HepG2 (cell line): ENCODE data around the gene NELFB. TPM values are rescaled to one million over a fixed set of nuclear protein-coding genes. Genes with fewer than 3 reads are reported as not detected.

ENCODE experiments used
- GATAD2A ChIP-seq: IDR thresholded peaks from 2 replicates; pipeline ENCODE4 v1.6.1; 2016
- GMEB2 ChIP-seq: IDR thresholded peaks from 2 replicates; pipeline ENCODE4 v1.6.1; 2016; ENCODE audit warnings: missing biosample characterization, missing genetic modification reagents, low read depth
- GPN1 ChIP-seq: sonication (generic); formaldehyde crosslinking; IDR thresholded peaks from 2 replicates; pipeline ENCODE4 v1.5.1; 2020; ENCODE audit warnings: missing genetic modification reagents, borderline replicate concordance
- GZF1 ChIP-seq: sonication (generic); formaldehyde crosslinking; IDR thresholded peaks from 2 replicates; pipeline ENCODE4 v1.5.1; 2020; ENCODE audit warnings: mild to moderate bottlenecking, missing genetic modification reagents
- HCFC1 ChIP-seq: fragments of 150-350 bp; IDR thresholded peaks from 2 replicates; pipeline ENCODE4 v1.6.1; 2014; ENCODE audit warnings: low read depth, low read length
- HINFP ChIP-seq: sonication (generic); formaldehyde crosslinking; IDR thresholded peaks from 2 replicates; pipeline ENCODE4 v1.4.0; 2020; ENCODE audit warnings: low read depth, mild to moderate bottlenecking, missing genetic modification reagents
- HOXA5 ChIP-seq: sonication (generic); formaldehyde crosslinking; IDR thresholded peaks from 2 replicates; pipeline ENCODE4 v1.4.0; 2020; ENCODE audit warnings: missing genetic modification reagents
- KDM6A ChIP-seq: IDR thresholded peaks from 2 replicates; pipeline ENCODE4 v1.6.1; 2016; ENCODE audit warnings: low read depth
- KLF12 ChIP-seq: sonication (generic); formaldehyde crosslinking; IDR thresholded peaks from 2 replicates; pipeline ENCODE4 v1.4.0; 2020; ENCODE audit warnings: missing genetic modification reagents, borderline replicate concordance
- KLF9 ChIP-seq: IDR thresholded peaks from 2 replicates; pipeline ENCODE4 v1.6.1; 2016; ENCODE audit warnings: low read depth
- MAF1 ChIP-seq: sonication (generic); formaldehyde crosslinking; IDR thresholded peaks from 2 replicates; pipeline ENCODE4 v1.5.0; 2020; ENCODE audit warnings: missing genetic modification reagents, borderline replicate concordance
- MIER2 ChIP-seq: IDR thresholded peaks from 2 replicates; pipeline ENCODE4 v1.6.1; 2016; ENCODE audit warnings: missing biosample characterization, missing genetic modification reagents
- MXD4 ChIP-seq: IDR thresholded peaks from 2 replicates; pipeline ENCODE4 v1.6.1; 2016; ENCODE audit warnings: mild to moderate bottlenecking, missing biosample characterization, missing genetic modification reagents
- NFE2L1 ChIP-seq: sonication (generic); formaldehyde crosslinking; IDR thresholded peaks from 2 replicates; pipeline ENCODE4 v1.4.0; 2020; ENCODE audit warnings: missing genetic modification reagents, mild to moderate bottlenecking, borderline replicate concordance
- RELA ChIP-seq: sonication (generic); formaldehyde crosslinking; IDR thresholded peaks from 2 replicates; pipeline ENCODE4 v1.4.0; 2020; ENCODE audit warnings: missing genetic modification reagents
- SMAD1 ChIP-seq: sonication (generic); formaldehyde crosslinking; IDR thresholded peaks from 2 replicates; pipeline ENCODE4 v1.4.0; 2020; ENCODE audit warnings: missing genetic modification reagents, low read depth, mild to moderate bottlenecking, borderline replicate concordance
- SMAD9 ChIP-seq: sonication (generic); formaldehyde crosslinking; IDR thresholded peaks from 2 replicates; pipeline ENCODE4 v1.5.1; 2020; ENCODE audit warnings: mild to moderate bottlenecking, missing genetic modification reagents
- ZBTB8A ChIP-seq: sonication (generic); formaldehyde crosslinking; IDR thresholded peaks from 2 replicates; pipeline ENCODE4 v1.4.0; 2020; ENCODE audit warnings: mild to moderate bottlenecking, low read depth, missing genetic modification reagents, borderline replicate concordance
- ZNF496 ChIP-seq: sonication (generic); formaldehyde crosslinking; IDR thresholded peaks from 2 replicates; pipeline ENCODE4 v1.8.1; 2023; ENCODE audit warnings: mild to moderate bottlenecking, moderate library complexity, missing genetic modification reagents; ENCODE audit not compliant: insufficient replicate concordance
- ZNF512 ChIP-seq: sonication (generic); formaldehyde crosslinking; IDR thresholded peaks from 2 replicates; pipeline ENCODE4 v1.4.0; 2020; ENCODE audit warnings: mild to moderate bottlenecking, missing genetic modification reagents
- ZNF550 ChIP-seq: sonication (generic); formaldehyde crosslinking; IDR thresholded peaks from 2 replicates; pipeline ENCODE4 v1.4.0; 2020; ENCODE audit warnings: mild to moderate bottlenecking, missing genetic modification reagents, borderline replicate concordance
- ZNF556 ChIP-seq: sonication (generic); formaldehyde crosslinking; IDR thresholded peaks from 2 replicates; pipeline ENCODE4 v1.4.0; 2020; ENCODE audit warnings: mild to moderate bottlenecking, missing genetic modification reagents, borderline replicate concordance
- ZNF614 ChIP-seq: IDR thresholded peaks from 2 replicates; pipeline ENCODE4 v1.6.1; 2018; ENCODE audit warnings: missing biosample characterization, missing genetic modification reagents, inconsistent platforms, borderline replicate concordance
- ZNF644 ChIP-seq: IDR thresholded peaks from 2 replicates; pipeline ENCODE4 v1.6.1; 2016; ENCODE audit warnings: low read depth
- ZNF720 ChIP-seq: sonication (generic); formaldehyde crosslinking; IDR thresholded peaks from 2 replicates; pipeline ENCODE4 v1.4.0; 2020; ENCODE audit warnings: missing genetic modification reagents
- polyA plus RNA-seq, 8 experiments: library from polyadenylated mRNA; depleted of rRNA in 3 of 8; stranded (reverse) in 7 of 8; unstranded in 1 of 8; fragments of >200 nt; fragmentation: Illumina TruSeq in 4 of 8; extraction: Trizol in 4 of 8; gene quantifications; 2 replicates each; pipeline versions ENCODE4 v1.2.1 to v1.2.3, GENCODE V29; 2011 to 2016; ENCODE audit warnings: low read depth in 4 of 8, missing spikeins in 1 of 8, mixed read lengths in 1 of 8; ENCODE audit not compliant: insufficient read depth in 1 of 8
- total RNA-seq, 5 experiments: library from RNA; depleted of rRNA; stranded (reverse); fragments of >200 nt; fragmentation: Illumina TruSeq; extraction: Trizol; gene quantifications; 2 replicates each; pipeline ENCODE4 v1.2.3, GENCODE V29; 2016; ENCODE audit warnings: low read depth in 1 of 5
- TF ChIP-seq, protein P1 (sequence below): IDR thresholded peaks from 2 replicates; pipeline ENCODE4 v1.6.1; 2018; ENCODE audit warnings: missing genetic modification reagents

Gene NELFB
- total and polyA plus RNA-seq, 2 of the 13 experiments (the other 11 are each of a cell fraction or from before 2014, with no cell fraction given), result 26.5 to 45.8 TPM

- TF ChIP-seq GMEB2 (CRISPR knock-in tag), result no peak
- no peak for TF ChIP-seq RELA
- no peak for TF ChIP-seq KLF9 (CRISPR knock-in tag)
- TF ChIP-seq ZNF720 (CRISPR knock-in tag), result no peak
- TF ChIP-seq GPN1 (CRISPR knock-in tag), result no peak; the same call in 1 of the 2 replicates
- peak; percentile 79 for TF ChIP-seq HCFC1
- 0 out of 2 replicates have a peak, but pooled peaks have one; percentile 13 for TF ChIP-seq GATAD2A
- no peak for TF ChIP-seq GZF1 (CRISPR knock-in tag)
- TF ChIP-seq ZNF644 (CRISPR knock-in tag), result no peak
- no peak for TF ChIP-seq NFE2L1 (CRISPR knock-in tag)
- TF ChIP-seq HOXA5 (CRISPR knock-in tag), result peak; percentile 52; the same call in 1 of the 2 replicates
- TF ChIP-seq ZNF512 (CRISPR knock-in tag), result no peak
- TF ChIP-seq MXD4, result no peak
- TF ChIP-seq ZNF496 (CRISPR knock-in tag), result no peak
- TF ChIP-seq ZNF556 (CRISPR knock-in tag), result no peak
- TF ChIP-seq HINFP (CRISPR knock-in tag), result no peak; the same call in 1 of the 2 replicates
- TF ChIP-seq KDM6A (CRISPR knock-in tag), result 0 out of 2 replicates have a peak, but pooled peaks have one; percentile 21
- TF ChIP-seq MIER2 (CRISPR knock-in tag), result no peak
- TF ChIP-seq ZBTB8A (CRISPR knock-in tag), result no peak
- TF ChIP-seq KLF12, result peak; percentile 89; the same call in 1 of the 2 replicates
- TF ChIP-seq, protein P1, sequence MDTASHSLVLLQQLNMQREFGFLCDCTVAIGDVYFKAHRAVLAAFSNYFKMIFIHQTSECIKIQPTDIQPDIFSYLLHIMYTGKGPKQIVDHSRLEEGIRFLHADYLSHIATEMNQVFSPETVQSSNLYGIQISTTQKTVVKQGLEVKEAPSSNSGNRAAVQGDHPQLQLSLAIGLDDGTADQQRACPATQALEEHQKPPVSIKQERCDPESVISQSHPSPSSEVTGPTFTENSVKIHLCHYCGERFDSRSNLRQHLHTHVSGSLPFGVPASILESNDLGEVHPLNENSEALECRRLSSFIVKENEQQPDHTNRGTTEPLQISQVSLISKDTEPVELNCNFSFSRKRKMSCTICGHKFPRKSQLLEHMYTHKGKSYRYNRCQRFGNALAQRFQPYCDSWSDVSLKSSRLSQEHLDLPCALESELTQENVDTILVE (CRISPR knock-in tag), result peak; percentile 57; the same call in 1 of the 2 replicates
- TF ChIP-seq ZNF614 (CRISPR knock-in tag), result no peak
- no peak for TF ChIP-seq SMAD9 (CRISPR knock-in tag)
- peak; percentile 81 for TF ChIP-seq MAF1 (CRISPR knock-in tag)
- no peak; the same call in 1 of the 2 replicates for TF ChIP-seq SMAD1 (CRISPR knock-in tag)
- no peak for TF ChIP-seq ZNF550
These were observed at the start of gene NELFB (continued) for GRCh38 chr9:137254624-137255447.
